Activated T-cell treated with anti-CD3 and anti-CD28 coated beads for 1 hour (primary cell): ENCODE data around the gene RFPL4AL1.
"Not testable (repeated sequence)": the region's sequence is repeated elsewhere in the genome, so short reads cannot be mapped to it uniquely, and the experiment has no call there.

ENCODE experiments used
- DNase-seq: peaks from one replicate; pipeline ENCODE4 v3.0.0-alpha.2; 2020; ENCODE audit warnings: low read depth

Gene RFPL4AL1

GRCh38 chr19:55768818-55769217 lies at the start of gene RFPL4AL1:
RFPL4AL1 (plus strand) TSS chr19:55769118; CDS start chr19:55771805, 2,687 bp downstream.
- not testable (repeated sequence) for DNase-seq

DNA sequence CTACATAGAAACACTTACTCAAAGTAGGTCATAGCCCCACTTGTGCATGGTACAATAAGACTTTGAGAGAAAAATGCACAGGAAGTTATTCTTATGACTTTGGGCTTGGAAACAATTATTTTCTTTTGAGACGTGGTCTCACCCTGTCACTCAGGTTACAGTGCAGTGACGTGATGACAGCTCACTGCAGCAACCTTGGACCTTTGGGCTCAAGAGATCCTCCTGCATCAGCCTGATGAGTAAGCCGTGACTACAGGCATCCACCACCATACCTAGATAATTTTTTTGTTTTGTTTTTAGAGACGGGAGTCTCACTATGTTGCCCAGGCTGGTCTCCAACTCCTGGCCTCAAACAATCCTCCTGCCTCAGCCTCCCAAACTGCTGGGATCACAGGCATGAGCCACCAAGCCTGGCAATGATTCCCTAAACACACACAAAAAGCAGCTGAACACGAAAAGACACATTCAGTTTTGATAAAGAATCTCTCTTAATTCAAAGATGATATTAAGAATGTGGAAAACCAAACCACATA lies 48.6 kb upstream of the RFPL4AL1 start:
- DNase-seq: no peak

DNA sequence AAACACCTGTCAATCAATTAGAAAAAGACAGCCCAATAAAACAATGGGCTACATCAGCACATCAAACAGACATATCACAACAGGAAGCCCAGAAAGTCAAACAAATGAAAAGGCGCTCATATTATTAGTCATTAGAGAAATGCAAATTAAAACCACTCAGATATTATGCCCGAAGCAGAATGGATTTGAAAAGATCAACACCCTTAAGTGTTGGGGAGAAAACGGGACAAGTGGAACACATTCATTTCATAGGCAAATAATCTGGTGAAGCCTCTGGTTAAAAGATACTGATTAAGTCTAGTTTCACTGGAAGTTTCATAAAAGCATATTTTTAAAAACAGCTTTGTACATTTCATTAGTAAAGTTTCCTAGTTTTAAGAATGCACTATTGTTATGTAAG lies 48.1 kb upstream of the RFPL4AL1 start:
- DNase-seq: no peak

- no peak for DNase-seq
Measured at GRCh38 chr19:55723491-55723890, 45.4 kb upstream of the RFPL4AL1 start.

DNA sequence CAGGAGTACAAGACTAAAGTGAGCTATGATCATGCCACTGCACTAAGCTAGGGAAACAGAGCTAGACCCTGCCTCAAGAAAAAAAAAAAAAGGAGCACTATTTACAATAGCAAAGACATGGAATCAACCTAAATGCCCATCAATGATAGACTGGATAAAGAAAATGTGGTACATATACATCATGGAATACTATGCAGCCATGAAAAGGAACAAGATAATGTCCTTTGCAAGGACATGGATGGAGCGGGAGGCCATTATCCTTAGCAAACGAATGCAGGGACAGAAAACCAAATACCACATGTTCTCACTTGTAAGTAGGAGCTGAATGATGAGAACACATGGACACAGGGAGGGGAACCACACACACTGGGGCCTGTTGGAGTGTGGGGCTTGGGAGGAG lies 38.5 kb upstream of the RFPL4AL1 start:
- not testable (repeated sequence) for DNase-seq

DNA sequence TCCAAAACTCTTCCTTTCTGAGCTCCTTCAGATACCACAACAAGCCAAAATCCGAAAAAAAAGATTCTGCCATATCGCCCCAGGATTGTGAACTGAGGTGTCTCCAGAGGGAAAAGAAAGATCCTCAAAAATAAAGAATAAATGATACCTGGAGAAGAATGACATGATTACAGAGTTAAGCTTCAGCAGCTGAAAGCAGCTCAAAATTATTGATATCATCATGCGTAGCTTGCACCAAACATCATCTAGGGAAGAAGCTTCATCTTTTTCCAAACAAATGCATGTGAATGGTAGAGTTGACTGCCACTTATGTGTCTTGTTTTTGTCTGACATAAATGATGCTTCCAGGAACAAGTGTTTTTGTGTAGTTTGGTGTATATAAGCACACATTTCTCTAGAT lies 30.6 kb upstream of the RFPL4AL1 start, which contains the start of gene NLRP9:
Gene NLRP9, minus strand, starts transcription at position 101 of the 400 bp plus-strand sequence. Its CDS starts 28 bp downstream, at position 73.
- no peak for DNase-seq

GRCh38 chr19:55750715-55751114 lies 18.2 kb upstream of the RFPL4AL1 start:
- no peak for DNase-seq

DNA sequence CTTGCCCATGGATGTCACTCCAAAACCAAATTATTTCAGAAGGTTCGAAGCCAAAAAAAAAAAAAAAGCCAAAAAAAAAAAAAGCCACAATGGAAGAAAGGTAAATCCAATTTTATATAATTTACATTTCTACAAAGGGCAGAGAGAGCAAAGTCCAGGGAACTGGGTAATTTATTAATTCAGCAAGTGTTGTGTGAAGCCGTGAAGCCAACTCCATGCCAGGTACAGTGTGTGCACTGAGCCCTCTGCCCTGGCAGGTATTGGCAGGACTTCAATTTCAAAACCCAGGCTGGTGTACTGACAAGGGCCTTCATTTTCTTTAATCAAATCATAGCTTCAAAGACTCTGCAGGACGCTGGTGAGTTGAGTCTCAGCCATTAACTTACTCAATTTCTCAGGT lies 15.5 kb upstream of the RFPL4AL1 start:
- DNase-seq: no peak

DNA sequence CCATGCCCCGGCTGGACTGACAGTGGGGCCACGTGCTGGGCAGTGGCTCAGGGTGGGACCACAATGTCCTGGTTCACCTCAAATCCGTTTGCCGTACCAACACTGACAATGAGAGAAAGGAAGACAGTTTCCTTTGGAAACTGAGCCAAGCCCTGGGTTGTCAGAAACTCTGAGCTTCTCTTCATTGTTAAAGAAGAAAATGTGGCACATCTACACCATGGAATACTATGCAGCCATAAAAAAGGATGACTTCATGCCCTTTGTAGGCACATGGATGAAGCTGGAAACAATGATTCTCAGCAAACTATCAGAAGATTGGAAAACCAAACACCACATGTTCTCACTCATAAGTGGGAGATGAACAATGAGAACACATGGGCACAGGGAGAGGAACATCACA lies 12.1 kb upstream of the RFPL4AL1 start:
- DNase-seq: not testable (repeated sequence)

- not testable (repeated sequence) for DNase-seq
Measured at GRCh38 chr19:55758797-55759196, 10.1 kb upstream of the RFPL4AL1 start, which contains the start of gene RFPL4A. RFPL4A (plus strand) TSS chr19:55759097; CDS start chr19:55761801, 2,704 bp downstream.

GRCh38 chr19:55766466-55766865 lies 2.5 kb upstream of the RFPL4AL1 start:
- no peak for DNase-seq

DNA sequence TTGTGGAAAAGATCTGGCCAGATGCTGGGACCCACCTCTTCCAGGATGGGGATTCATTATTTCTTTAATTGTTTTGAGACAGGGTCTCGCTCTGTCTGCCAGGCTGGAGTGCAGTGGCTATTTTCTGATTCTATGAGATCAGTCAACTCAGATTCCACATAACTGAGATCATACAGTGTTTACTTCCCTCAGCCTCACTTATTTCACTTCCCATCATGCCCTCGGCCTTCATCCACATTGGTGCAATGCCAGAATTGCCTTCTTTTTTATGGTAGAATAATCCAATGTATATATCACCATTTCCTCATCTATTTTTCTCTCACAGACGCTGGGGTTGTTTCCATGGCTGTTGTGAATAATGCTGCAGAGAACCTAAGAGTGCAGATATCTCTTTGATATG lies 714 bp downstream of the RFPL4AL1 start:
- DNase-seq: not testable (repeated sequence)

- DNase-seq: no peak
Measured at GRCh38 chr19:55777528-55777927, 8.6 kb downstream of the RFPL4AL1 start.

- DNase-seq: no peak
Measured at GRCh38 chr19:55778331-55778730, 9.4 kb downstream of the RFPL4AL1 start.

GRCh38 chr19:55781112-55781511 lies 12.2 kb downstream of the RFPL4AL1 start:
- no peak for DNase-seq

- DNase-seq: no peak
Measured at GRCh38 chr19:55795021-55795420, 26.1 kb downstream of the RFPL4AL1 start.

DNA sequence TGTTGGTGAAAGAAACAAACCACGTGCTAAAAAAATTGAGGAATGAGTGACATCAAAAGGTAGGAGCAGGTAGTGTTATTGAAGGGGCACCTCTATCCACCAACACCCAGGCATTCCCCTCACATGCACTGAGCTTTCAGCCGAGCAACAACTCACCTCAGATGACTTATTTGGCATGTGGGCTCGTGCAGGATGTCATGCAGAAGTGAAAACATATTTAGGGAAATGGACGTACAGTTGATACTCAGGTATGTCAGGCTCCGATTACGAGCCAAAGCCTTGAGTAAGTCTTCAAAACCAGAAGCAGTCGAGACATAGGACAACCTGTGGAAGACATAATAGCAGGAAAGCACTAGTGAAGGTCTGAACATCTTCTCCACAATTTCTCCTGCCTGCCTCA lies 32.5 kb downstream of the RFPL4AL1 start:
- no peak for DNase-seq

- no peak for DNase-seq
Measured at GRCh38 chr19:55802281-55802680, 33.4 kb downstream of the RFPL4AL1 start.

DNA sequence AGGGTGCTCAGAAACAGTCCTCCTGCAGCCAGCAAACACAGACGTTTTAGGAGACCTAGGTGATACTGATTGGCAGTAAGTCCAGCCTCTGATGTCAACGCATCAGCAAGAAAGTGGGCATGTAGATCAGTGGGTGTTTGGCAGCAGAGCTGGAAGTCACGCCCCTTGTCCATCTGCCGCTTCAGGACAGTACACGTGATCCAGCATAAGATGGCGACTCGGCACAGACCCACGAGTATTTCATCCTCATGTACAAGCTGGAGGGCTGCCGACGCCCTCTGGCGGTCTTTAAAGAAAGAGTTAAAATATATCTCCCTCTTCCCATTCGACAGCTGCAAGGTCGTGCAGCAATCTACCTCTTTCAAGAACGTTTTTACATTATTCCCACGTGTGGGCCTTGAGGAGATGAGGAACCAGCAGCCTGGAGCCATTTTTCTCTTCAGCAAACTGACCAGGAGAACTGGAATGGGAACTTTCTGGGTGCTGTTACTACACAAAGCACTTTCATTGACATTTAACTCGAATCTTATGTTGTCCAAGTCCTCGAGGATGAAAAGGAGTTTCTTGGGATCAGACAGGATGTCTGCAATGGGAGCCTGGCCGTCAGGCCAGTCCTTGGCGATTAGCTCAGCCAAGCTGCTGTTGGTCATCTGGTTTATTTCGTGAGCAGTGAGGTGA lies 40.6 kb downstream of the RFPL4AL1 start:
- no peak for DNase-seq

DNA sequence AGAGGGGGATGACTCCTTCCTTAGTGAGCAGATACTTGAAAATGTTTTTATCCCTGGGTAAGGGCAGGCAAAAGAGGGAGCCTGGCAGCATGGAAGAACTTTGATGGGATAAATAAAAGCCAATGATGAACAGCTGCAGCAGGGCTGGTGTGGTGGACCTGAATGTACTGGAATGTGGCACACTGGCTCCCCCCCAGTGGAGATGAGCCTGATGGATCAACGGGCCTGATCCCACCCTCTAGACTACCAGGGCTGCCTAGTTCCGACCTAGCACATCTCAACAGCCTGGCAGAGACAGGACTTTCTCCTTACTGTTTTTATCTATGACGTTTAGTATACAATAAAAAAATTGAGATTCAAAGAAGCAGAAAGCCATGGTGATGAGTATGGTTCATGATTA lies 42.4 kb downstream of the RFPL4AL1 start:
- no peak for DNase-seq

- DNase-seq: no peak
Measured at GRCh38 chr19:55812449-55812848, 43.5 kb downstream of the RFPL4AL1 start.

GRCh38 chr19:55813906-55814305 lies 45.0 kb downstream of the RFPL4AL1 start:
- DNase-seq: no peak

DNA sequence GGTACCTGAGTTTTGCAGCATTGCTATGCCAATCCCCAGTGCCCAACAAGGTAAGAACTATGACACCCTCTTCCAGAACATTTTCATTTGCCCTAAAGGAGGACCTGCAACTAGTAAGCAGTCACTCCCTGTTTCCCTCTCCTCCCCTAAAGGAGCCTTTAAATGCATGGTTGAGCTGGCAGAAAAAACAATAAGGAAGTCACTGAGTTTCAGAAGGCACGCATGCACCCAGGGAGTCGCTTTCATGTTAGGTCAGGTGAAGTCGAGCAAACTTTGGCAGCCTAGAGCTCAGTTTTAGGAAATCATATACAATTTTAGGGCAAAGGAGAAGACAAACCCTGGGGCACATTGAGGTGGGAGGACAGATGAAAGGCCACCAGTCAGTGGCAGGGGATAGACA lies 51.1 kb downstream of the RFPL4AL1 start:
- DNase-seq: no peak
